Osteocyte (in vitro differentiated cells): Measurements from ENCODE around the gene C2CD4B. TPM values are rescaled to one million over a fixed set of nuclear protein-coding genes. Genes with fewer than 3 reads are reported as not detected.
A peak's percentile ranks its signal among the peaks of the same experiment; 100 is the strongest.

Experiments
- DNase-seq: peaks from one replicate; pipeline ENCODE4 v3.0.0; 2021; ENCODE audit warnings: mixed read lengths; ENCODE audit not compliant: unreplicated experiment; ENCODE audit errors: extremely low spot score
- H3K27ac Mint-ChIP-seq: one replicate; pipeline ENCODE4 v1.8.0; 2021; ENCODE audit warnings: mild to moderate bottlenecking, mixed read lengths; ENCODE audit not compliant: unreplicated experiment
- H3K27me3 Mint-ChIP-seq: one replicate; pipeline ENCODE4 v1.8.0; 2021; ENCODE audit warnings: mixed read lengths; ENCODE audit not compliant: unreplicated experiment
- H3K36me3 Mint-ChIP-seq: one replicate; pipeline ENCODE4 v1.8.0; 2021; ENCODE audit warnings: mixed read lengths; ENCODE audit not compliant: unreplicated experiment
- H3K4me1 Mint-ChIP-seq: one replicate; pipeline ENCODE4 v1.8.0; 2021; ENCODE audit warnings: mixed read lengths; ENCODE audit not compliant: unreplicated experiment
- H3K4me3 Mint-ChIP-seq: one replicate; pipeline ENCODE4 v1.8.0; 2021; ENCODE audit warnings: mild to moderate bottlenecking, moderate library complexity, mixed read lengths; ENCODE audit not compliant: unreplicated experiment
- H3K9me3 Mint-ChIP-seq: one replicate; pipeline ENCODE4 v1.8.0; 2021; ENCODE audit warnings: mixed read lengths; ENCODE audit not compliant: unreplicated experiment
- total RNA-seq: library from RNA; stranded (reverse); gene quantifications from 2 replicates; pipeline ENCODE4 v1.2.1, GENCODE V29; 2021
- TF ChIP-seq, protein P1 (sequence below): fragments of 200-600 bp; sonication (generic); IDR thresholded peaks from 2 replicates; pipeline ENCODE4 v1.5.0; 2021; ENCODE audit warnings: antibody characterized with exemption, mild to moderate bottlenecking, moderate library complexity

C2CD4B gene
- total RNA-seq, 1 donor from 2014 or later, result not detected

DNA sequence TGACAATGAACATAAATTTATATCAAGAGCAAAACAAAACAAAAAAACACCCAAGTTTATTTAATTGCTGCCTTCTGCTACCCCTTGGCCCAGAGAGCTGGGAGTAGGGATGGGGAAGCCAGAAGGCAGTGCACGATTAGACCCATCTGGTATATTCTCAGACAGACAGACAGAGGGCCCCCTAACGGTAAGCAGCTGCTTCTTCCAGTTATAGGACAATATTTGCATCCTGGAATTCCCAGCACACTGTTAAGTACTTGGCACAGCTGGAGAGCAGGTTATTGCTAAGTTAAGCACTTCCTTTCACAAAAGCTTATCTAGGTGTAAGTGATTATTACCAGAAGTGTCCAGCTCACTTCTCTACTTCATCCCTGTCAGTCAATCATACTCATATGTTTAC, 39.3 kb downstream of the C2CD4B start:
- Mint-ChIP-seq H3K4me3 (no peak overlapping the region), H3K27me3 (peaks cover 21% of the 10 kb centered on the region), H3K27ac (no peak overlapping the region), H3K4me1 (no peaks in the 10 kb centered on the region), H3K9me3 (peaks cover 3% of the 10 kb centered on the region), H3K36me3 (no peaks in the 10 kb centered on the region)
- TF ChIP-seq, protein P1, sequence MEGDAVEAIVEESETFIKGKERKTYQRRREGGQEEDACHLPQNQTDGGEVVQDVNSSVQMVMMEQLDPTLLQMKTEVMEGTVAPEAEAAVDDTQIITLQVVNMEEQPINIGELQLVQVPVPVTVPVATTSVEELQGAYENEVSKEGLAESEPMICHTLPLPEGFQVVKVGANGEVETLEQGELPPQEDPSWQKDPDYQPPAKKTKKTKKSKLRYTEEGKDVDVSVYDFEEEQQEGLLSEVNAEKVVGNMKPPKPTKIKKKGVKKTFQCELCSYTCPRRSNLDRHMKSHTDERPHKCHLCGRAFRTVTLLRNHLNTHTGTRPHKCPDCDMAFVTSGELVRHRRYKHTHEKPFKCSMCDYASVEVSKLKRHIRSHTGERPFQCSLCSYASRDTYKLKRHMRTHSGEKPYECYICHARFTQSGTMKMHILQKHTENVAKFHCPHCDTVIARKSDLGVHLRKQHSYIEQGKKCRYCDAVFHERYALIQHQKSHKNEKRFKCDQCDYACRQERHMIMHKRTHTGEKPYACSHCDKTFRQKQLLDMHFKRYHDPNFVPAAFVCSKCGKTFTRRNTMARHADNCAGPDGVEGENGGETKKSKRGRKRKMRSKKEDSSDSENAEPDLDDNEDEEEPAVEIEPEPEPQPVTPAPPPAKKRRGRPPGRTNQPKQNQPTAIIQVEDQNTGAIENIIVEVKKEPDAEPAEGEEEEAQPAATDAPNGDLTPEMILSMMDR, result peak; percentile 44
- no peak for DNase-seq

DNA sequence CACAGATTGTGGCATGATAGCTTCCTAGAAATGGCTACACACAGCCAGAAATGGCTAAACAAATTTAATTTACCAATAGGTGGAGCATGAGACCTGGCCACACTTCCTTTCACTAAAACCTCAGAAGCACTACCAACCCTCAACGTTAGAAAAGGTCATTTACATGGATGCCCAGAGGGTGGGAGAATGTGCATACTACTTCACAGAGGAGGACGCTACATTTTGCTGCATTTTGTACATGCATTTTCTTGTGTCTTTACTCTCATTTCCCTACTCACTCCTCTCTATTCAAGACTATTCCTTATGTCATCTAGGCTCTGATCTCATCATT, 40.1 kb downstream of the C2CD4B start:
- H3K4me3 Mint-ChIP-seq, result no peak overlapping the region
- no peak overlapping the region for H3K27ac Mint-ChIP-seq

DNA sequence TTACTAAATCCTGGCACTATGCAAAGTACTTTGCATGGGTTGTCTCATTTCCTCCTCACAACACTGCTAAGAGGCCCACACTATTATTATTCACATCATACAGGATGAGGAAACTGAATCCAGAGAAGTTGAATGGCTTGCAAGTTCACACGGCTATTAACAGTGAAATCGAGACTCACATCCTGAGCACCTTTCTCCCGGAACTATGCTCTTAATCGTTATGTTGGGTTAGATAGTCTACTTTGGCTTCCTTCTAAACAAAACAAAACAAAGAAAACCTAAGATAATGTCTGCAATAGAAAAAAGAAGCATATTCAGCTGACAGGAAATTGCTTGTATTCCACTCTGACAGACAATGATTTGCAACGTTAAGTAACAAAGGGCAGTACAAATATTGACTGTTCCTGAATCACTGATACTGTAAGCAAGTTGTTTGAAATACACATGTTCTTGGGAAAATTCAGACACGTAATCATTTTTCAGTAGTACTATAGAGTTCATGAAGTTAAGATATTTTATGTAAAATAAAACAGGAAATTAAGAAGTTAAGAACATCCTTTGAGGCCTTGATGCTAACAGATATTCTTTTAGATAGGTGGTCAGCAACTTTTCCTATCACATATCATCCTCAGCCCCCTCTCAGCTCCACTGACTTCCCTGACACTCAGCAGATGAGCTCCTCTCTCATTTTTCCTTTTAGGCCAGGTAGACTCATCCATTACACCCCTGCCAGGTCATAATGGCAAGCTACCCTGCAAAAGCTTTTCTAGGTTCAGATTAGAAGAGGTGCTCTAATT, 40.7 kb downstream of the C2CD4B start:
- Mint-ChIP-seq H3K4me3 (no peak overlapping the region), H3K9me3 (peaks cover 3% of the 10 kb centered on the region), H3K4me1 (peaks cover 8% of the 10 kb centered on the region), H3K36me3 (no peaks in the 10 kb centered on the region), H3K27me3 (peaks cover 13% of the 10 kb centered on the region), H3K27ac (no peak overlapping the region)
- TF ChIP-seq, protein P1, result no peak
- no peak for DNase-seq

More for the DNA sequence above, 40.1 kb downstream of the C2CD4B start:
- Mint-ChIP-seq H3K36me3 (no peaks in the 10 kb centered on the region), H3K4me1 (peaks cover 2% of the 10 kb centered on the region), H3K9me3 (peaks cover 3% of the 10 kb centered on the region), H3K27me3 (peaks cover 18% of the 10 kb centered on the region)
- no peak for DNase-seq
- TF ChIP-seq, protein P1, result no peak

DNA sequence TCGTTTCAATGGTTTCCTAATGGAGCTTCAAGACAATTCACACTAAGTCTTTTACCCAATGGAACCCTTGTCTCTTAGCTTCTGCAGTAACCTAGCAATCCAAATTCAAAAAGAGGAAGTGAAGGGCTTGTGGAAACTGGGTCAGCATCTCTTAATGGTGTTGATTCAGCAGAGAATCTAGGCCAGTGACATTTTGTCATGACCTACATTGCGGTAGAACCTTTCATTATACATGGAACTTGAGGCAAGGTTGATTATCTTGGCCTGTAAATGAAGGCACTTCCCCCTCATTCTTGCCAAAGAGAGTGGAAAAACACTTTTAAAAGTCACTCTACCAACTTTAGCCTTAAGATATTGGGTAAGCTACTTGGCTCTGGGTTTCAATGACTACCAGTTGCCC, 42.8 kb downstream of the C2CD4B start:
- Mint-ChIP-seq H3K36me3 (no peaks in the 10 kb centered on the region), H3K4me1 (peaks cover 18% of the 10 kb centered on the region), H3K27ac (no peak overlapping the region), H3K9me3 (peaks cover 3% of the 10 kb centered on the region), H3K4me3 (no peak overlapping the region), H3K27me3 (no peaks in the 10 kb centered on the region)
- no peak for DNase-seq
- TF ChIP-seq, protein P1, result no peak

DNA sequence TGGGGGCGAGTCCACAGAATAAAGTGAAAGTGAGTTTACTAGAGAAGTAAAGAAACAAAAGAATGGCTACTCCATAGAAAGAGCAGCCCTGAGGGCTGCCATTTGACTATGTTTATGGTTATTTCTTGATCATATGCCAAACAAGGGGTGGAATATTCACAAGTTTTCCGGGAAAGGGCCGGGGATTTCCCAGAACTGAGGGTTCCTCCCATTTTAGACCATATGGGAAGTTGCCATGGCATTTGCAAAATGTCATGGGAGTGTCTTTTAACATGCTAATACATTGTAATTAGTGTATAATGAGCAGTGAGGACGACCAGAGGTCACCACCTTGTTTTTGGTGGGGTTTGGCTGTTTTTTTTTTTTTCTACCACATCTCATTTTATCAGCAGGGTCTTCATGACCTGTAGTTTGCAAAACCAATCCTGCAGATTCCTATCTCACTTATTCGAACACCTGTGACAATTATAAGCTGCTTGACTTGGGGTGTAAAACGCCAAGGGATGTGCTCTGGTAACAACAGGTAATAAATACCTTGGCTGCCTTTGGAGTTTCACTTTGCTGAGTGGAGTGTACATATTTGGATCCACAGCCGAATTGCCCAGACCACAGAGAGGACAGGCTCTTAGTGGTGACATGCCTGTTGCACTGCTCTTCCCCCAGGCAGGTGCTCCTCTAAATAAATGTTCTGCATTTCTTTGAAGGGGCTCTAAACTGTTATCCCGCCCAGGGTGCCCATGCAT, 43.6 kb downstream of the C2CD4B start:
- Mint-ChIP-seq H3K27me3 (no peaks in the 10 kb centered on the region), H3K36me3 (no peaks in the 10 kb centered on the region), H3K4me1 (peaks cover 18% of the 10 kb centered on the region), H3K9me3 (peaks cover 3% of the 10 kb centered on the region), H3K27ac (no peak overlapping the region), H3K4me3 (no peak overlapping the region)
- TF ChIP-seq, protein P1, result no peak
- DNase-seq, result no peak
